ENCODE measurements around the gene FUT9. TPM values are rescaled to one million over a fixed set of nuclear protein-coding genes. Genes with fewer than 3 reads are reported as not detected.

FUT9 gene
- total and polyA plus RNA-seq, 2 of the 13 experiments (the other 11 are each of a cell fraction or from before 2014, with no cell fraction given): 0.01 TPM; not detected in 1

- TF ChIP-seq SYNCRIP (IDR thresholded peaks at IDR 0.05; ENCODE audit: insufficient read depth, low read depth, low read length): no peak
- TF ChIP-seq CREM (IDR thresholded peaks at IDR 0.05): no peak
- TF ChIP-seq CREM (CRISPR knock-in tag; IDR thresholded peaks at IDR 0.05): no peak
- no peak for TF ChIP-seq NFIB (CRISPR knock-in tag; IDR thresholded peaks at IDR 0.05; ENCODE audit: borderline replicate concordance)
- TF ChIP-seq ZNF709 (CRISPR knock-in tag; IDR thresholded peaks at IDR 0.05): no peak
- TF ChIP-seq, protein P1, sequence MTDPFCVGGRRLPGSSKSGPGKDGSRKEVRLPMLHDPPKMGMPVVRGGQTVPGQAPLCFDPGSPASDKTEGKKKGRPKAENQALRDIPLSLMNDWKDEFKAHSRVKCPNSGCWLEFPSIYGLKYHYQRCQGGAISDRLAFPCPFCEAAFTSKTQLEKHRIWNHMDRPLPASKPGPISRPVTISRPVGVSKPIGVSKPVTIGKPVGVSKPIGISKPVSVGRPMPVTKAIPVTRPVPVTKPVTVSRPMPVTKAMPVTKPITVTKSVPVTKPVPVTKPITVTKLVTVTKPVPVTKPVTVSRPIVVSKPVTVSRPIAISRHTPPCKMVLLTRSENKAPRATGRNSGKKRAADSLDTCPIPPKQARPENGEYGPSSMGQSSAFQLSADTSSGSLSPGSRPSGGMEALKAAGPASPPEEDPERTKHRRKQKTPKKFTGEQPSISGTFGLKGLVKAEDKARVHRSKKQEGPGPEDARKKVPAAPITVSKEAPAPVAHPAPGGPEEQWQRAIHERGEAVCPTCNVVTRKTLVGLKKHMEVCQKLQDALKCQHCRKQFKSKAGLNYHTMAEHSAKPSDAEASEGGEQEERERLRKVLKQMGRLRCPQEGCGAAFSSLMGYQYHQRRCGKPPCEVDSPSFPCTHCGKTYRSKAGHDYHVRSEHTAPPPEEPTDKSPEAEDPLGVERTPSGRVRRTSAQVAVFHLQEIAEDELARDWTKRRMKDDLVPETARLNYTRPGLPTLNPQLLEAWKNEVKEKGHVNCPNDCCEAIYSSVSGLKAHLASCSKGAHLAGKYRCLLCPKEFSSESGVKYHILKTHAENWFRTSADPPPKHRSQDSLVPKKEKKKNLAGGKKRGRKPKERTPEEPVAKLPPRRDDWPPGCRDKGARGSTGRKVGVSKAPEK (CRISPR knock-in tag; IDR thresholded peaks at IDR 0.05; ENCODE audit: borderline replicate concordance): no peak
- TF ChIP-seq ZFP36L2 (CRISPR knock-in tag; IDR thresholded peaks at IDR 0.05): no peak
- no peak for TF ChIP-seq SIN3A (IDR thresholded peaks at IDR 0.05; ENCODE audit: borderline replicate concordance, low read depth, low read length)
- TF ChIP-seq, protein P2, sequence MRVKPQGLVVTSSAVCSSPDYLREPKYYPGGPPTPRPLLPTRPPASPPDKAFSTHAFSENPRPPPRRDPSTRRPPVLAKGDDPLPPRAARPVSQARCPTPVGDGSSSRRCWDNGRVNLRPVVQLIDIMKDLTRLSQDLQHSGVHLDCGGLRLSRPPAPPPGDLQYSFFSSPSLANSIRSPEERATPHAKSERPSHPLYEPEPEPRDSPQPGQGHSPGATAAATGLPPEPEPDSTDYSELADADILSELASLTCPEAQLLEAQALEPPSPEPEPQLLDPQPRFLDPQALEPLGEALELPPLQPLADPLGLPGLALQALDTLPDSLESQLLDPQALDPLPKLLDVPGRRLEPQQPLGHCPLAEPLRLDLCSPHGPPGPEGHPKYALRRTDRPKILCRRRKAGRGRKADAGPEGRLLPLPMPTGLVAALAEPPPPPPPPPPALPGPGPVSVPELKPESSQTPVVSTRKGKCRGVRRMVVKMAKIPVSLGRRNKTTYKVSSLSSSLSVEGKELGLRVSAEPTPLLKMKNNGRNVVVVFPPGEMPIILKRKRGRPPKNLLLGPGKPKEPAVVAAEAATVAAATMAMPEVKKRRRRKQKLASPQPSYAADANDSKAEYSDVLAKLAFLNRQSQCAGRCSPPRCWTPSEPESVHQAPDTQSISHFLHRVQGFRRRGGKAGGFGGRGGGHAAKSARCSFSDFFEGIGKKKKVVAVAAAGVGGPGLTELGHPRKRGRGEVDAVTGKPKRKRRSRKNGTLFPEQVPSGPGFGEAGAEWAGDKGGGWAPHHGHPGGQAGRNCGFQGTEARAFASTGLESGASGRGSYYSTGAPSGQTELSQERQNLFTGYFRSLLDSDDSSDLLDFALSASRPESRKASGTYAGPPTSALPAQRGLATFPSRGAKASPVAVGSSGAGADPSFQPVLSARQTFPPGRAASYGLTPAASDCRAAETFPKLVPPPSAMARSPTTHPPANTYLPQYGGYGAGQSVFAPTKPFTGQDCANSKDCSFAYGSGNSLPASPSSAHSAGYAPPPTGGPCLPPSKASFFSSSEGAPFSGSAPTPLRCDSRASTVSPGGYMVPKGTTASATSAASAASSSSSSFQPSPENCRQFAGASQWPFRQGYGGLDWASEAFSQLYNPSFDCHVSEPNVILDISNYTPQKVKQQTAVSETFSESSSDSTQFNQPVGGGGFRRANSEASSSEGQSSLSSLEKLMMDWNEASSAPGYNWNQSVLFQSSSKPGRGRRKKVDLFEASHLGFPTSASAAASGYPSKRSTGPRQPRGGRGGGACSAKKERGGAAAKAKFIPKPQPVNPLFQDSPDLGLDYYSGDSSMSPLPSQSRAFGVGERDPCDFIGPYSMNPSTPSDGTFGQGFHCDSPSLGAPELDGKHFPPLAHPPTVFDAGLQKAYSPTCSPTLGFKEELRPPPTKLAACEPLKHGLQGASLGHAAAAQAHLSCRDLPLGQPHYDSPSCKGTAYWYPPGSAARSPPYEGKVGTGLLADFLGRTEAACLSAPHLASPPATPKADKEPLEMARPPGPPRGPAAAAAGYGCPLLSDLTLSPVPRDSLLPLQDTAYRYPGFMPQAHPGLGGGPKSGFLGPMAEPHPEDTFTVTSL (CRISPR knock-in tag; IDR thresholded peaks at IDR 0.05; ENCODE audit: borderline replicate concordance): no peak
- TF ChIP-seq ZNF616 (CRISPR knock-in tag; IDR thresholded peaks at IDR 0.05; ENCODE audit: low read depth): no peak
- TF ChIP-seq HOXA5 (CRISPR knock-in tag; IDR thresholded peaks at IDR 0.05): no peak
Observed at GRCh38 chr6:95967594-95967993, 48.2 kb upstream of the FUT9 start (continued).
